ENCODE data around the gene ADAMTSL4. TPM values are rescaled to one million over a fixed set of nuclear protein-coding genes. Genes with fewer than 3 reads are reported as not detected.
A peak's percentile ranks its signal among the peaks of the same experiment; 100 is the strongest.

The ADAMTSL4 gene
- total RNA-seq, 1 experiment from 2014 or later, result 0.87 TPM

DNA sequence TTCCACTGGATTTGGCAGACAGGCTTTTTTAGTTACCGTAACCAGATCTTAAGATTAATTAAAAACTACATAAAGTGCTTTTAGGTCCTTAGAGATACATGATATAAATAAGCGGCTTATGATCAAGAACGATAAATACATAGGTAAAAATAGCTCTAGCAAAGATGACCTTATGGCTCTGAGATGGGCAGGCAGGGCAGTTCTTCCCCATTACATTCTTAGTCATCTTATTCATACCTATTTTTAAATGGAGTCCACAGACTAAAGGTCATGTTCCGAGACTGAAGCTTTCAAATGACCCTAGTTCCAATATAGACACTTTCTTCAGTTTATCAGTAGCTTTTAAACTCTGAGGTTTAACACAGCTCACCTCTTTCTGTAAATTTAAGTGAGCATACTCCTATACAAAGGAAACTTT is 25.9 kb downstream of the ADAMTSL4 start:
- BruUV-seq (replicated peaks), result no TSS peak
- no peak for ATAC-seq
- ChIA-PET CTCF (no interaction called here), POLR2A (ENCODE audit: unreplicated experiment) (interaction anchor here (0.5 kb wide), 1 partner anchor 335 kb away, joined by 9 read pairs; no protein-coding TSS in a partner anchor)
- Histone ChIP-seq H2AFZ (ENCODE audit: low read length) (no peak overlapping the region), H3K36me3 (ENCODE audit: low read depth, low read length) (peaks cover 68% of the 10 kb centered on the region), H3K27ac (ENCODE audit: low read length) (peak overlapping the region; percentile 2), H3F3A (ENCODE audit: low read length, unreplicated experiment) (peaks cover 30% of the 10 kb centered on the region), H3K4me1 (ENCODE audit: insufficient read depth, low read length) (peaks cover 33% of the 10 kb centered on the region), H3K4me3 (ENCODE audit: low read length) (peak overlapping the region; percentile 93), H3K79me2 (ENCODE audit: low read length) (peaks cover 90% of the 10 kb centered on the region), H3K9me2 (replicated peaks; ENCODE audit: low read length) (no peaks in the 10 kb centered on the region), H3K27me3 (ENCODE audit: low read length) (no peaks in the 10 kb centered on the region), H4K20me1 (ENCODE audit: low read length) (peaks cover 64% of the 10 kb centered on the region), H3K9ac (ENCODE audit: low read length) (0 out of 2 replicates have a peak overlapping the region, but pooled peaks have one; percentile 98), H3K9me3 (ENCODE audit: low read length) (no peaks in the 10 kb centered on the region), H3K4me2 (ENCODE audit: low read length) (peak overlapping the region; percentile 92)
- TF ChIP-seq EZH2phosphoT487 (IDR thresholded peaks at IDR 0.05; ENCODE audit: borderline replicate concordance, low read length) (no peak), EZH2 (IDR thresholded peaks at IDR 0.05; ENCODE audit: low read length, unreplicated experiment) (no peak)
- TF ChIP-seq, protein P1, sequence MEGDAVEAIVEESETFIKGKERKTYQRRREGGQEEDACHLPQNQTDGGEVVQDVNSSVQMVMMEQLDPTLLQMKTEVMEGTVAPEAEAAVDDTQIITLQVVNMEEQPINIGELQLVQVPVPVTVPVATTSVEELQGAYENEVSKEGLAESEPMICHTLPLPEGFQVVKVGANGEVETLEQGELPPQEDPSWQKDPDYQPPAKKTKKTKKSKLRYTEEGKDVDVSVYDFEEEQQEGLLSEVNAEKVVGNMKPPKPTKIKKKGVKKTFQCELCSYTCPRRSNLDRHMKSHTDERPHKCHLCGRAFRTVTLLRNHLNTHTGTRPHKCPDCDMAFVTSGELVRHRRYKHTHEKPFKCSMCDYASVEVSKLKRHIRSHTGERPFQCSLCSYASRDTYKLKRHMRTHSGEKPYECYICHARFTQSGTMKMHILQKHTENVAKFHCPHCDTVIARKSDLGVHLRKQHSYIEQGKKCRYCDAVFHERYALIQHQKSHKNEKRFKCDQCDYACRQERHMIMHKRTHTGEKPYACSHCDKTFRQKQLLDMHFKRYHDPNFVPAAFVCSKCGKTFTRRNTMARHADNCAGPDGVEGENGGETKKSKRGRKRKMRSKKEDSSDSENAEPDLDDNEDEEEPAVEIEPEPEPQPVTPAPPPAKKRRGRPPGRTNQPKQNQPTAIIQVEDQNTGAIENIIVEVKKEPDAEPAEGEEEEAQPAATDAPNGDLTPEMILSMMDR (conservative IDR thresholded peaks at IDR 0.05; ENCODE audit: low read depth, low read length), result no peak
- DNase-seq, result no peak
- intact Hi-C loops (cut with micrococcal nuclease), result loop anchor here (5.0 kb wide), 1 partner anchor 237 kb away; no protein-coding TSS in a partner anchor

DNA sequence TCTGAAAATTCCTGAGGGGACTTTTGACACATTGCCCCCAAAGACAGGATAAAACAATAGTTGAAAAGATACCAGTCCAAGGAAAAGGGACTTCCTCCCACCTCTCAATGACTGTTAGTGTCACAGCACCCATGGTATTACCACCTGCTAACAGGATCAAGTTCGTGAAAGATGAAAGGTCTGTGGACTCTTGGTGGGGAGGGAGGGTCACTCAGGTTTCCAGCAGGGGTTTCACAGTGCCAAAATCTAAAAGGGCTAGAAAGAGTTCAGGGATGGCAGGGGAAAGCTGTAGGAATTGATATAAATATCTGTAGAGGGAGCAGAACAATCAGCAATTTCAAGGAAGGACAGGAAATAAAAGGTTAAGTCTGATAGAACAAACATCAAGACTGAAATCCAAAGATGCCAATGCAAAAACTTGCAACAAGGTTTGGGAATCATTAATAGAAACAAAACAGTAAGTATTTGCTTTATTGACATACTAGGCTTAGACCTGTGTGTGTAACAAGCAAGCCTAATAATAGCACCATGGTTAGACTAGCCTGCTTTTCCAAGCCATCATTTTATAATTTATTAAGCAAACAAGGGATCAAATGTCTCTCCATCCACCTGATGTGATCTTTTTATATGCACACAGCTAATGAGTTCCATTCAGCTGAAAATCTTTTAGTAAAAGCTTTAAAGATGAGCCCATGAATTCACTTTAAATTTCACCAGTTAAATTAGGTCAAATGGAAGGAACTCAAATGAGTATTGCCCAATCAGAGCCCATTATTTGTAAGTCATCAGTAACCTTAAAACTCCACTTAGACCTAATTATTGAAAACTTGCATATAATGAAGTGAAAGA is 26.5 kb downstream of the ADAMTSL4 start:
- Histone ChIP-seq H3K4me1 (ENCODE audit: insufficient read depth, low read length) (peaks cover 31% of the 10 kb centered on the region), H3K79me2 (ENCODE audit: low read length) (peaks cover 88% of the 10 kb centered on the region), H3F3A (ENCODE audit: low read length, unreplicated experiment) (peaks cover 28% of the 10 kb centered on the region), H2AFZ (ENCODE audit: low read length) (no peak overlapping the region), H3K27ac (ENCODE audit: low read length) (peak overlapping the region; percentile 2), H3K36me3 (ENCODE audit: low read depth, low read length) (peaks cover 68% of the 10 kb centered on the region), H3K4me3 (ENCODE audit: low read length) (peak overlapping the region; percentile 93), H3K4me2 (ENCODE audit: low read length) (peak overlapping the region; percentile 92), H3K9me2 (replicated peaks; ENCODE audit: low read length) (no peaks in the 10 kb centered on the region), H3K9me3 (ENCODE audit: low read length) (no peaks in the 10 kb centered on the region), H3K27me3 (ENCODE audit: low read length) (no peaks in the 10 kb centered on the region), H3K9ac (ENCODE audit: low read length) (peak overlapping the region; percentile 98), H4K20me1 (ENCODE audit: low read length) (peaks cover 64% of the 10 kb centered on the region)
- intact Hi-C loops (cut with micrococcal nuclease), result loop anchor here (5.0 kb wide), 1 partner anchor 237 kb away; no protein-coding TSS in a partner anchor
- ATAC-seq, result no peak
- CTCF ChIA-PET, result interaction anchor here (0.6 kb wide), 1 partner anchor 42 kb away, joined by 4 read pairs; no protein-coding TSS in a partner anchor
- no peak for TF ChIP-seq EZH2phosphoT487 (IDR thresholded peaks at IDR 0.05; ENCODE audit: borderline replicate concordance, low read length)
- TF ChIP-seq, protein P1 (conservative IDR thresholded peaks at IDR 0.05; ENCODE audit: low read depth, low read length), result no peak
- no peak for TF ChIP-seq EZH2 (IDR thresholded peaks at IDR 0.05; ENCODE audit: low read length, unreplicated experiment)
- POLR2A ChIA-PET (ENCODE audit: unreplicated experiment), result interaction anchor here (0.7 to 1.4 kb wide), 3 partner anchors 11 to 53 kb away, joined by 3 to 6 read pairs (median 3); partner anchors contain the start of gene ENSA
- DNase-seq, result no peak
- BruUV-seq (replicated peaks), result no TSS peak

Measured in PC-3 (cell line).